ENCODE results near the gene ZNF276.
"Not testable (repeated sequence)": the region's sequence is repeated elsewhere in the genome, so short reads cannot be mapped to it uniquely, and the experiment has no call there.

The ZNF276 gene

DNA sequence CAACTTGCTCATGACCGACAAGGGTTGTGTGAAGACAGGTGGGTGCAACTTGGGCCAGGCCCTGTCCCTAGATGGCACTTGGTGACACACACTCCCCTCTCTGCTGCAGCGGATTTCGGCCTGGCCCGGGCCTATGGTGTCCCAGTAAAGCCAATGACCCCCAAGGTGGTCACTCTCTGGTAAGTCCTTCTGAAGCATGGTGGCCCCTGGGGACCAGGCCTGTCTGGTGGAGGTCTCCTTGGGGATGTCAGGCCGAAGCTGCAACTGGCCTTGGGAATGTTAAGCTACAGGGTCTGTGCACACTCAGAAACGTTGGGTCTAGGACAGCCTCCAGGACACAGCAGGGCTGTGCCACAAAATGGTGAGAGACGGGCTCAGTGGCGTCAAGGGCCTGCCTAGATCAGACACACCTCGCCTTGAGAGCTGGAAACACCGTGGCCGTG lies 28.0 kb upstream of the ZNF276 start:
- Histone ChIP-seq H3K27ac (ENCODE audit: low read length) (no peak overlapping the region), H3K9me3 (ENCODE audit: insufficient read depth, low read length) (no peaks in the 10 kb centered on the region), H3K79me2 (ENCODE audit: low read length) (peaks cover 3% of the 10 kb centered on the region), H2AFZ (ENCODE audit: low read depth, low read length) (no peak overlapping the region), H3K9ac (ENCODE audit: low read length) (no peak overlapping the region), H4K20me1 (ENCODE audit: insufficient read depth, low read length) (0 out of 2 replicates have a peak, but pooled peaks cover 3% of the 10 kb centered on the region), H3K27me3 (ENCODE audit: low read depth, low read length) (no peaks in the 10 kb centered on the region), H3K4me3 (ENCODE audit: low read length) (no peak overlapping the region), H3K36me3 (replicated peaks; ENCODE audit: low read depth, low read length) (peaks cover 22% of the 10 kb centered on the region), H3K4me2 (ENCODE audit: low read length) (no peak overlapping the region), H3K4me1 (ENCODE audit: low read length) (no peaks in the 10 kb centered on the region)
- TF ChIP-seq, protein P1, sequence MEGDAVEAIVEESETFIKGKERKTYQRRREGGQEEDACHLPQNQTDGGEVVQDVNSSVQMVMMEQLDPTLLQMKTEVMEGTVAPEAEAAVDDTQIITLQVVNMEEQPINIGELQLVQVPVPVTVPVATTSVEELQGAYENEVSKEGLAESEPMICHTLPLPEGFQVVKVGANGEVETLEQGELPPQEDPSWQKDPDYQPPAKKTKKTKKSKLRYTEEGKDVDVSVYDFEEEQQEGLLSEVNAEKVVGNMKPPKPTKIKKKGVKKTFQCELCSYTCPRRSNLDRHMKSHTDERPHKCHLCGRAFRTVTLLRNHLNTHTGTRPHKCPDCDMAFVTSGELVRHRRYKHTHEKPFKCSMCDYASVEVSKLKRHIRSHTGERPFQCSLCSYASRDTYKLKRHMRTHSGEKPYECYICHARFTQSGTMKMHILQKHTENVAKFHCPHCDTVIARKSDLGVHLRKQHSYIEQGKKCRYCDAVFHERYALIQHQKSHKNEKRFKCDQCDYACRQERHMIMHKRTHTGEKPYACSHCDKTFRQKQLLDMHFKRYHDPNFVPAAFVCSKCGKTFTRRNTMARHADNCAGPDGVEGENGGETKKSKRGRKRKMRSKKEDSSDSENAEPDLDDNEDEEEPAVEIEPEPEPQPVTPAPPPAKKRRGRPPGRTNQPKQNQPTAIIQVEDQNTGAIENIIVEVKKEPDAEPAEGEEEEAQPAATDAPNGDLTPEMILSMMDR (IDR thresholded peaks at IDR 0.05; ENCODE audit: low read depth, low read length) = no peak
- TF ChIP-seq EZH2phosphoT487 (IDR thresholded peaks at IDR 0.05; ENCODE audit: low read depth) = no peak

DNA sequence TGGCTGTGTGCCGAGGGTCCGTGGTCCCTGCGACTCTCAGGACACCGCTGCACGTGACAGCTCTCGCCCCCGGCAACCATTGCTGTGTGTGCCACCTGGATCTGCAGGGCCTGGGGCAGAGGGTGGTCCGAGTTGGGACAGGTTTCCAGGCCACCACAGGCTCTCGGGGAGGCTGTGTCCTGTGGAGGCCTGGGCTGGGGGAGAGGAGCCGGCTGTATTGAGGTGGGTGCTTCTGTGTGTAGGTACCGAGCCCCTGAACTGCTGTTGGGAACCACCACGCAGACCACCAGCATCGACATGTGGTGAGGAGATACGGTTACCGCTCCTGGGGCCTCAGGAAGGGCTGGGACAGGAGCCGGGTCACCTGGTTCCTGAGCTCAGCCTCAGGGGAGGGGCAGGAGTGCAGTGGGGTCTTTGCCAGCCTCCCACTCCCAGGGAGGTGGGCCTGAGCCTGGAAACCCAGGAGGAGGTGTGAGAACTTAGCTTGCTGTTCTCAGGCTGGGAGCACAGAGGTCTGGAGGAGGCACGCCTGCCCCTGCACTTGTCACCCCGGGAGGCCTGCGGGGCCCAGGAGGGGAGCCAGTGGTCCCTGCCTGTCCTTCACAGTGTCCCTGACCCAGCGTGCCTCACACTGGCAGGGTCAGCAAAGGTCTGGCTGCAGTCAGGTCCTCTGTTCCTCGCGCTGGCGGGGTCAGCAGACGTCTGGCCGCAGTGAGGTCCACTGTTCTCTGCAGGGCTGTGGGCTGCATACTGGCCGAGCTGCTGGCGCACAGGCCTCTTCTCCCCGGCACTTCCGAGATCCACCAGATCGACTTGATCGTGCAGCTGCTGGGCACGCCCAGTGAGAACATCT lies 27.2 kb upstream of the ZNF276 start:
- Histone ChIP-seq H3K27ac (ENCODE audit: low read length) (no peak overlapping the region), H3K36me3 (replicated peaks; ENCODE audit: low read depth, low read length) (peaks cover 20% of the 10 kb centered on the region), H3K27me3 (ENCODE audit: low read depth, low read length) (no peaks in the 10 kb centered on the region), H3K4me3 (ENCODE audit: low read length) (no peak overlapping the region), H3K79me2 (ENCODE audit: low read length) (no peaks in the 10 kb centered on the region), H3K4me1 (ENCODE audit: low read length) (no peaks in the 10 kb centered on the region), H2AFZ (ENCODE audit: low read depth, low read length) (no peak overlapping the region), H4K20me1 (ENCODE audit: insufficient read depth, low read length) (0 out of 2 replicates have a peak, but pooled peaks cover 3% of the 10 kb centered on the region), H3K9ac (ENCODE audit: low read length) (no peak overlapping the region), H3K9me3 (ENCODE audit: insufficient read depth, low read length) (no peaks in the 10 kb centered on the region), H3K4me2 (ENCODE audit: low read length) (no peak overlapping the region)
- TF ChIP-seq, protein P1 (IDR thresholded peaks at IDR 0.05; ENCODE audit: low read depth, low read length) = no peak
- TF ChIP-seq EZH2phosphoT487 (IDR thresholded peaks at IDR 0.05; ENCODE audit: low read depth) = no peak

DNA sequence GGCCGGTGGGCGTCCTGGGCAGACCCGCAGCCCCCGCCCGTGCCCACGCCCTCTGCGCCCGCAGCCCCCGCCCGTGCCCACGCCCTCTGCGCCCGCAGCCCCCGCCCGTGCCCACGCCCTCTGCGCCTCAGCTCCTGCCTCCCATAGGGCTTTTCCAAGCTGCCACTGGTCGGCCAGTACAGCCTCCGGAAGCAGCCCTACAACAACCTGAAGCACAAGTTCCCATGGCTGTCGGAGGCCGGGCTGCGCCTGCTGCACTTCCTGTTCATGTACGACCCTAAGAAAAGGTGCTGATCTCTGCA lies 26.6 kb upstream of the ZNF276 start:
- not testable (repeated sequence) for H3K27ac ChIP-seq (ENCODE audit: low read length); H3K79me2 ChIP-seq (ENCODE audit: low read length); H3K4me1 ChIP-seq (ENCODE audit: low read length); H3K27me3 ChIP-seq (ENCODE audit: low read depth, low read length); H3K4me3 ChIP-seq (ENCODE audit: low read length); H3K4me2 ChIP-seq (ENCODE audit: low read length); H3K9me3 ChIP-seq (ENCODE audit: insufficient read depth, low read length); H3K9ac ChIP-seq (ENCODE audit: low read length); H2AFZ ChIP-seq (ENCODE audit: low read depth, low read length); H4K20me1 ChIP-seq (ENCODE audit: insufficient read depth, low read length)
- peaks cover 20% of the 10 kb centered on the region for H3K36me3 ChIP-seq (replicated peaks; ENCODE audit: low read depth, low read length)

DNA sequence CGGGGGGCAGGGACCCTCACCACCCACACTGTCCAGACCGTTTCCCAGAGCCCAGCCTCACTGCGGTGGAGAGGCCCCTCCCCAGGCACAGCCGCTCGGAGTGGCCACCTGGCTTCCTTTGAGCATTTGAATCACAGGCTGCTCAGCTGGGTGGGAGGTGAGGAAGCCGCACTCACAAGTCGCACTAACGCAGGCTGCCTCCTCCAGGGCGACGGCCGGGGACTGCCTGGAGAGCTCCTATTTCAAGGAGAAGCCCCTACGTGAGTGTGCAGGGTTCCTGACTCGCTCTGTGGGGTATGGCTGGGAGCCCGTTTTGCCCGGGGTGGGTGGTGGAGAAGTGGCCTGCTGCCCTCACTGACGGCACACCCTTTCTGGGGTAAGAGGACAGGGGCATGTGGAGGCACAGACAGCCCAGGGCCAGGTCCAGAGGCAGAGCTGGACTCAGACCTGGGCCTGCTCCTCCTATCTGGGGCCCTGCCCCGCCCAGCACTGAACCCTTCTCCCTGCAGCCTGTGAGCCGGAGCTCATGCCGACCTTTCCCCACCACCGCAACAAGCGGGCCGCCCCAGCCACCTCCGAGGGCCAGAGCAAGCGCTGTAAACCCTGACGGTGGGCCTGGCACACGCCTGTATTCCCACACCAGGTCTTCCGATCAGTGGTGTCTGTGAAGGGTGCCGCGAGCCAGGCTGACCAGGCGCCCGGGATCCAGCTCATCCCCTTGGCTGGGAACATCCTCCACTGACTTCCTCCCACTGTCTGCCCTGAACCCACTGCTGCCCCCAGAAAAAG lies 26.1 kb upstream of the ZNF276 start:
- H3K9me3 ChIP-seq (ENCODE audit: insufficient read depth, low read length) = no peaks in the 10 kb centered on the region
- no peaks in the 10 kb centered on the region for H3K79me2 ChIP-seq (ENCODE audit: low read length)
- no peak overlapping the region for H3K9ac ChIP-seq (ENCODE audit: low read length)
- H3K36me3 ChIP-seq (replicated peaks; ENCODE audit: low read depth, low read length) = peaks cover 20% of the 10 kb centered on the region
- no peak overlapping the region for H3K27ac ChIP-seq (ENCODE audit: low read length)
- no peak overlapping the region for H2AFZ ChIP-seq (ENCODE audit: low read depth, low read length)
- no peaks in the 10 kb centered on the region for H3K27me3 ChIP-seq (ENCODE audit: low read depth, low read length)
- TF ChIP-seq, protein P1 (IDR thresholded peaks at IDR 0.05; ENCODE audit: low read depth, low read length) = no peak
- TF ChIP-seq EZH2phosphoT487 (IDR thresholded peaks at IDR 0.05; ENCODE audit: low read depth) = no peak
- peaks cover 5% of the 10 kb centered on the region for H3K4me1 ChIP-seq (ENCODE audit: low read length)
- H3K4me3 ChIP-seq (ENCODE audit: low read length) = no peak overlapping the region
- peaks cover 6% of the 10 kb centered on the region; the same call in 1 of the 2 replicates for H4K20me1 ChIP-seq (ENCODE audit: insufficient read depth, low read length)
- no peak overlapping the region for H3K4me2 ChIP-seq (ENCODE audit: low read length)

Measured in OCI-LY3 (cell line).